GM04503 (cell line): Measurements from ENCODE around the gene PIK3R3.
"Not testable (repeated sequence)": the region's sequence is repeated elsewhere in the genome, so short reads cannot be mapped to it uniquely, and the experiment has no call there.

Experiments used
- DNase-seq: peaks from one replicate; pipeline ENCODE4 v3.0.0-alpha.2; 2012; ENCODE audit warnings: low read depth

The PIK3R3 gene

GRCh38 chr1:46102769-46103476 is 29.5 kb downstream of the PIK3R3 start:
- DNase-seq = no peak

GRCh38 chr1:46099215-46099614 is 33.2 kb downstream of the PIK3R3 start:
- no peak for DNase-seq

- no peak for DNase-seq
Measured at GRCh38 chr1:46098027-46098712, 34.3 kb downstream of the PIK3R3 start.

- DNase-seq = no peak
Measured at GRCh38 chr1:46097149-46097472, 35.3 kb downstream of the PIK3R3 start.

- DNase-seq = no peak
Measured at GRCh38 chr1:46096269-46097148, 35.9 kb downstream of the PIK3R3 start.

- DNase-seq = not testable (repeated sequence)
Measured at GRCh38 chr1:46095110-46095509, 37.3 kb downstream of the PIK3R3 start.

GRCh38 chr1:46094471-46095005 is 37.9 kb downstream of the PIK3R3 start:
- DNase-seq = no peak

- DNase-seq = not testable (repeated sequence)
Measured at GRCh38 chr1:46093832-46094231, 38.6 kb downstream of the PIK3R3 start.

- no peak for DNase-seq
Measured at GRCh38 chr1:46087891-46088290, 44.5 kb downstream of the PIK3R3 start.

- no peak for DNase-seq
Measured at GRCh38 chr1:46086576-46086975, 45.9 kb downstream of the PIK3R3 start.

- DNase-seq = no peak
Measured at GRCh38 chr1:46084553-46085451, 47.6 kb downstream of the PIK3R3 start.

- DNase-seq = no peak
Measured at GRCh38 chr1:46083579-46083978, 48.9 kb downstream of the PIK3R3 start.

- no peak for DNase-seq
Measured at GRCh38 chr1:46081619-46082018, 50.8 kb downstream of the PIK3R3 start.

- no peak for DNase-seq
Measured at GRCh38 chr1:46081206-46081605, 51.2 kb downstream of the PIK3R3 start.

- DNase-seq = no peak
Measured at GRCh38 chr1:46080257-46080656, 52.2 kb downstream of the PIK3R3 start.

- DNase-seq = no peak
Measured at GRCh38 chr1:46077644-46078043, 54.8 kb downstream of the PIK3R3 start.

GRCh38 chr1:46076343-46076742 is 56.1 kb downstream of the PIK3R3 start:
- no peak for DNase-seq

- DNase-seq = no peak
Measured at GRCh38 chr1:46072975-46073374, 59.5 kb downstream of the PIK3R3 start.

- no peak for DNase-seq
Measured at GRCh38 chr1:46070164-46070814, 62.1 kb downstream of the PIK3R3 start.

GRCh38 chr1:46068525-46068924 is 63.9 kb downstream of the PIK3R3 start:
- no peak for DNase-seq

GRCh38 chr1:46067652-46068051 is 64.8 kb downstream of the PIK3R3 start:
- no peak for DNase-seq
